SK-N-SH (cell line): ENCODE measurements around the gene NAT8L. TPM values are rescaled to one million over a fixed set of nuclear protein-coding genes. Genes with fewer than 3 reads are reported as not detected.
A peak's percentile ranks its signal among the peaks of the same experiment; 100 is the strongest.

Source experiments
- CTCF ChIA-PET: fragments of 300-600, 350-600 bp; formaldehyde crosslinking; extraction: SDS; loops from one replicate; lab custom pipeline; 2021; lab: Yijun Ruan, JAX
- POLR2A ChIA-PET: fragments of 350-600 bp; sonication (Branson Sonifier 250); formaldehyde crosslinking; extraction: SDS; loops from one replicate; lab custom pipeline; 2020; ENCODE audit warnings: antibody characterized with exemption, inconsistent platforms; lab: Yijun Ruan, JAX
- DNase-seq: peaks from one replicate; pipeline ENCODE4 v3.0.0; 2012
- H2AFZ ChIP-seq: fragments of 200-600 bp; sonication (generic); 2 replicates; pipeline ENCODE4 v1.8.1; 2016; ENCODE audit warnings: antibody characterized with exemption, mild to moderate bottlenecking, low read depth
- H3F3A ChIP-seq: fragments of 200-600 bp; sonication (generic); replicated peaks from 2 replicates; pipeline ENCODE3; 2016; ENCODE audit warnings: antibody characterized with exemption, mild to moderate bottlenecking; ENCODE audit not compliant: insufficient read depth
- H3K27ac ChIP-seq, 2 experiments: fragments of 200-500 bp in 1 of 2; fragments of 200-600 bp in 1 of 2; sonication (Bioruptor generic) in 1 of 2; sonication (generic), shearing (Covaris generic) in 1 of 2; 2 replicates each; pipeline versions ENCODE4 v1.5.1 to v1.6.1; 2014 to 2016; ENCODE audit warnings: low read depth in 2 of 2, inconsistent platforms in 1 of 2, low read length in 1 of 2, mild to moderate bottlenecking in 1 of 2, mixed read lengths in 1 of 2
- H3K27me3 ChIP-seq: fragments of 200-600 bp; sonication (generic), shearing (Covaris generic); 2 replicates; pipeline ENCODE4 v1.6.1; 2016; ENCODE audit warnings: mixed run types; ENCODE audit not compliant: insufficient read depth
- H3K36me3 ChIP-seq, 2 experiments: fragments of 200-500 bp in 1 of 2; fragments of 200-600 bp in 1 of 2; sonication (Bioruptor generic) in 1 of 2; sonication (generic) in 1 of 2; replicated peaks in 1 of 2; 2 replicates each; pipeline versions ENCODE3 to v1.5.1; 2014 to 2016; ENCODE audit warnings: low read length in 1 of 2, mild to moderate bottlenecking in 1 of 2; ENCODE audit not compliant: insufficient read depth in 2 of 2, control insufficient read depth in 1 of 2
- H3K4me1 ChIP-seq, 2 experiments: fragments of 200-500 bp in 1 of 2; fragments of 200-600 bp in 1 of 2; sonication (Bioruptor generic) in 1 of 2; sonication (generic), shearing (Covaris generic) in 1 of 2; 2 replicates each; pipeline versions ENCODE4 v1.5.1 to v1.6.1; 2014 to 2016; ENCODE audit warnings: low read depth in 1 of 2, low read length in 1 of 2, mixed run types in 1 of 2; ENCODE audit not compliant: insufficient read depth in 2 of 2, control insufficient read depth in 1 of 2
- H3K4me2 ChIP-seq: fragments of 200-600 bp; sonication (generic), shearing (Covaris generic); 2 replicates; pipeline ENCODE4 v1.6.1; 2017; ENCODE audit warnings: mixed run types
- H3K4me3 ChIP-seq, 2 experiments: fragments of 200-500 bp in 1 of 2; fragments of 200-600 bp in 1 of 2; sonication (Bioruptor generic) in 1 of 2; sonication (generic), shearing (Covaris generic) in 1 of 2; 2 replicates each; pipeline versions ENCODE4 v1.5.1 to v1.8.1; 2014 to 2016; ENCODE audit warnings: low read depth in 2 of 2, inconsistent platforms in 1 of 2, low read length in 1 of 2, mild to moderate bottlenecking in 1 of 2, mixed read lengths in 1 of 2, moderate library complexity in 1 of 2
- H3K79me2 ChIP-seq: fragments of 200-600 bp; sonication (generic); 2 replicates; pipeline ENCODE4 v1.8.1; 2017; ENCODE audit warnings: mild to moderate bottlenecking; ENCODE audit not compliant: insufficient read depth
- H3K9ac ChIP-seq: fragments of 200-600 bp; sonication (generic); 2 replicates; pipeline ENCODE4 v1.6.1; 2017; ENCODE audit warnings: mixed run types
- H3K9me2 ChIP-seq: fragments of 200-600 bp; sonication (generic); 2 replicates; pipeline ENCODE4 v1.6.1; 2017; ENCODE audit warnings: mixed run types
- H3K9me3 ChIP-seq: fragments of 200-600 bp; sonication (generic); 2 replicates; pipeline ENCODE4 v1.6.1; 2017; ENCODE audit warnings: mixed run types, mild to moderate bottlenecking, moderate library complexity
- H4K20me1 ChIP-seq: fragments of 200-600 bp; sonication (generic); 2 replicates; pipeline ENCODE4 v1.6.1; 2017; ENCODE audit warnings: mild to moderate bottlenecking, mixed run types; ENCODE audit not compliant: insufficient read depth
- CTCF ChIP-seq: fragments of 200-600 bp; sonication (generic); IDR thresholded peaks from 2 replicates; pipeline ENCODE4 v1.6.1; 2017; ENCODE audit warnings: antibody characterized with exemption, mild to moderate bottlenecking, moderate library complexity
- ELF1 ChIP-seq: IDR thresholded peaks from 2 replicates; pipeline ENCODE4 v1.4.0; 2012
- EZH2phosphoT487 ChIP-seq: fragments of 200-600 bp; sonication (generic); IDR thresholded peaks from 2 replicates; pipeline ENCODE4 v1.6.1; 2017; ENCODE audit warnings: low read depth, mixed run types, mild to moderate bottlenecking, antibody characterized with exemption, moderate library complexity, borderline replicate concordance
- FOXM1 ChIP-seq: IDR thresholded peaks from 2 replicates; pipeline ENCODE4 v1.4.0; 2012; ENCODE audit warnings: low read depth, mild to moderate bottlenecking
- GATA2 ChIP-seq: sonication (generic); formaldehyde crosslinking; IDR thresholded peaks from 2 replicates; pipeline ENCODE4 v1.5.0; 2020; ENCODE audit warnings: mild to moderate bottlenecking, missing genetic modification reagents
- IRF3 ChIP-seq: fragments of 150-350 bp; IDR thresholded peaks from 2 replicates; pipeline ENCODE4 v1.6.1; 2016; ENCODE audit warnings: mild to moderate bottlenecking, low read depth, low read length
- RAD21 ChIP-seq: IDR thresholded peaks from 2 replicates; pipeline ENCODE4 v1.6.1; 2012; ENCODE audit warnings: mild to moderate bottlenecking, low read length
- SIN3A ChIP-seq: IDR thresholded peaks from 2 replicates; pipeline ENCODE4 v1.6.1; 2012; ENCODE audit warnings: low read depth, mild to moderate bottlenecking, low read length, moderate library complexity, borderline replicate concordance
- TAF1 ChIP-seq: IDR thresholded peaks from 2 replicates; pipeline ENCODE4 v1.6.1; 2012; ENCODE audit warnings: low read depth, mild to moderate bottlenecking, low read length, moderate library complexity, borderline replicate concordance
- TCF12 ChIP-seq: IDR thresholded peaks from 2 replicates; pipeline ENCODE4 v1.4.0; 2012
- TEAD4 ChIP-seq: IDR thresholded peaks from 2 replicates; pipeline ENCODE4 v1.4.0; 2012; ENCODE audit warnings: mild to moderate bottlenecking, borderline replicate concordance; ENCODE audit not compliant: insufficient read depth
- WGBS: methylation state at CpG from one replicate; pipeline ENCODE4 v1.1.6; 2017; ENCODE audit warnings: low lambda C conversion rate; 5-methylcytosine and 5-hydroxymethylcytosine counted together
- polyA plus RNA-seq, 3 experiments: library from polyadenylated mRNA; depleted of rRNA; stranded (reverse); fragments of >200 nt; gene quantifications; 2 replicates each; pipeline ENCODE4 v1.2.3, GENCODE V29; 2012

Gene NAT8L
- polyA plus RNA-seq, 1 of the 3 experiments (the other 2 are of a cell fraction) = 0.43 TPM

GRCh38 chr4:2073808-2074481 lies 14.8 kb downstream of the NAT8L start:
- TF ChIP-seq CTCF = no peak
- TF ChIP-seq SIN3A = no peak
- TF ChIP-seq TAF1 = no peak
- no peak for TF ChIP-seq ELF1
- Histone ChIP-seq H3K9me2 (no peaks in the 10 kb centered on the region), H3F3A (no peaks in the 10 kb centered on the region), H3K36me3 (no peaks in the 10 kb centered on the region), H3K4me2 (no peak overlapping the region), H3K4me3 (no peak overlapping the region), H2AFZ (no peak overlapping the region), H3K9me3 (no peaks in the 10 kb centered on the region), H3K4me1 (no peaks in the 10 kb centered on the region; a peak in 1 of 4 replicates), H3K27ac (no peak overlapping the region), H3K27me3 (no peaks in the 10 kb centered on the region), H3K9ac (no peak overlapping the region), H3K79me2 (no peaks in the 10 kb centered on the region), H4K20me1 (no peaks in the 10 kb centered on the region)
- DNase-seq = peak; percentile 38
- ChIA-PET CTCF (no interaction called here), POLR2A (interaction anchor here (1.5 to 1.7 kb wide), 2 partner anchors 10 to 13 kb away, joined by 3 to 4 read pairs; no protein-coding TSS in a partner anchor)
- 34% methylated on average over 7 of the region's 20 CpGs for WGBS

GRCh38 chr4:2074588-2074987 lies 15.5 kb downstream of the NAT8L start:
- Histone ChIP-seq H3K4me1 (no peaks in the 10 kb centered on the region; a peak in 1 of 4 replicates), H2AFZ (no peak overlapping the region), H4K20me1 (no peaks in the 10 kb centered on the region), H3K27me3 (no peaks in the 10 kb centered on the region), H3K4me2 (no peak overlapping the region), H3K79me2 (no peaks in the 10 kb centered on the region), H3K36me3 (no peaks in the 10 kb centered on the region), H3K9me3 (no peaks in the 10 kb centered on the region), H3K4me3 (no peak overlapping the region), H3K9me2 (no peaks in the 10 kb centered on the region), H3K27ac (no peak overlapping the region), H3F3A (no peaks in the 10 kb centered on the region), H3K9ac (no peak overlapping the region)
- CTCF ChIA-PET = no interaction called here
- TF ChIP-seq TCF12 (no peak), GATA2 (CRISPR knock-in tag) (no peak), IRF3 (no peak), SIN3A (no peak), RAD21 (no peak), ELF1 (no peak), TEAD4 (no peak), FOXM1 (no peak), EZH2phosphoT487 (no peak)
- WGBS = 38% methylated on average over 2 of the region's 11 CpGs
- POLR2A ChIA-PET = no interaction called here
- no peak for DNase-seq
